GM12878 (cell line): ENCODE results near the gene DACH2. TPM values are rescaled to one million over a fixed set of nuclear protein-coding genes. Genes with fewer than 3 reads are reported as not detected.

Experiments used
- ATAC-seq: fragments of 200-7000 bp; cut with Tn5 transposase; 3 replicates; pipeline ENCODE4 v1.9.1; 2020; ENCODE audit warnings: mild to moderate bottlenecking, moderate library complexity
- BruUV-seq: library from RNA; stranded (reverse); fragments of 400-500 nt; replicated peaks from 2 replicates; lab custom pipeline; 2021; lab: Mats Ljungman, UMichigan
- CTCF ChIA-PET: fragments of 300-600 bp; sonication (Branson Sonifier 250); formaldehyde crosslinking; extraction: SDS; loops from one replicate; lab custom pipeline; 2021; ENCODE audit warnings: inconsistent platforms; lab: Yijun Ruan, JAX
- POLR2A ChIA-PET: fragments of 350-600 bp; formaldehyde crosslinking; extraction: SDS; loops from one replicate; lab custom pipeline; 2021; ENCODE audit warnings: inconsistent platforms; lab: Charles Lee
- RAD21 ChIA-PET: fragments of 300-600 bp; sonication (Branson Sonifier 250); formaldehyde crosslinking; loops from one replicate; lab custom pipeline; 2023; ENCODE audit warnings: antibody characterized with exemption; ENCODE audit not compliant: unreplicated experiment; lab: Charles Lee
- SMC1A ChIA-PET: fragments of 300-600 bp; sonication (Branson Sonifier 250); formaldehyde crosslinking; loops from one replicate; lab custom pipeline; 2023; ENCODE audit not compliant: unreplicated experiment, uncharacterized antibody; lab: Charles Lee
- DNase-seq: peaks from one replicate; pipeline ENCODE4 v3.0.0-alpha.2; 2011; ENCODE audit warnings: low read depth, low spot score
- FAIRE-seq: peaks from 3 replicates; lab custom pipeline; 2011; peaks lifted over from hg19 to GRCh38; lab: Jason Lieb, UNC
- H2AFZ ChIP-seq: 2 replicates; pipeline ENCODE4 v1.6.0; 2011; ENCODE audit warnings: low read depth, low read length, control low read depth; ENCODE audit not compliant: control insufficient read depth
- H3K27ac ChIP-seq: 2 replicates; pipeline ENCODE4 v1.5.1; 2011; ENCODE audit warnings: control low read depth; ENCODE audit not compliant: control insufficient read depth, insufficient read depth
- H3K27me3 ChIP-seq, 2 experiments: replicated peaks in 1 of 2; 2 replicates each; pipeline versions ENCODE4 v1.6.0 to v1.6.1; 2011; ENCODE audit warnings: low read length in 1 of 2; ENCODE audit not compliant: control insufficient read depth in 2 of 2, insufficient read depth in 2 of 2
- H3K36me3 ChIP-seq, 2 experiments: 2 replicates each; pipeline ENCODE4 v1.5.1; 2011; ENCODE audit warnings: low read length in 1 of 2; ENCODE audit not compliant: control insufficient read depth in 2 of 2, insufficient read depth in 2 of 2
- H3K4me1 ChIP-seq: 2 replicates; pipeline ENCODE4 v1.6.1; 2011; ENCODE audit warnings: mild to moderate bottlenecking, low read length, moderate library complexity, mixed read lengths; ENCODE audit not compliant: control insufficient read depth, insufficient read depth
- H3K4me2 ChIP-seq: 2 replicates; pipeline ENCODE4 v1.6.0; 2011; ENCODE audit warnings: control low read depth; ENCODE audit not compliant: control insufficient read depth, insufficient read depth
- H3K4me3 ChIP-seq: fragments of 200-600 bp; sonication (generic); 2 replicates; pipeline ENCODE4 v1.5.1; 2016
- H3K79me2 ChIP-seq: 2 replicates; pipeline ENCODE4 v1.6.0; 2011; ENCODE audit warnings: low read length; ENCODE audit not compliant: control insufficient read depth, insufficient read depth
- H3K9ac ChIP-seq: 2 replicates; pipeline ENCODE4 v1.8.0; 2011; ENCODE audit warnings: low read length, control low read depth, mixed read lengths; ENCODE audit not compliant: control insufficient read depth, insufficient read depth
- H3K9me3 ChIP-seq: replicated peaks from 3 replicates; pipeline ENCODE4 v1.5.1; 2011; ENCODE audit warnings: mild to moderate bottlenecking, low read length; ENCODE audit not compliant: control insufficient read depth, insufficient read depth
- H4K20me1 ChIP-seq: 2 replicates; pipeline ENCODE4 v1.6.0; 2011; ENCODE audit not compliant: control insufficient read depth, insufficient read depth
- BHLHE40 ChIP-seq, 2 experiments: fragments of 450-650 bp in 1 of 2; IDR thresholded peaks; 2 replicates each; pipeline ENCODE4 v1.6.1; 2011 to 2017; ENCODE audit warnings: low read depth in 2 of 2, borderline replicate concordance in 1 of 2, improper control_type of control experiment in 1 of 2, low read length in 1 of 2, mild to moderate bottlenecking in 1 of 2
- MTA3 ChIP-seq: IDR thresholded peaks from 2 replicates; pipeline ENCODE4 v1.6.1; 2012; ENCODE audit warnings: low read length, inconsistent platforms, borderline replicate concordance
- NBN ChIP-seq: fragments of 450-650 bp; IDR thresholded peaks from 2 replicates; pipeline ENCODE4 v1.6.1; 2016
- SMARCA5 ChIP-seq: fragments of 450-650 bp; IDR thresholded peaks from 2 replicates; pipeline ENCODE4 v1.6.1; 2017; ENCODE audit warnings: mild to moderate bottlenecking
- SPI1 ChIP-seq: IDR thresholded peaks from 2 replicates; pipeline ENCODE4 v1.6.1; 2011; ENCODE audit warnings: low read depth, mild to moderate bottlenecking, low read length, moderate library complexity, borderline replicate concordance; ENCODE audit not compliant: insufficient read depth
- STAT1 ChIP-seq: fragments of 450-650 bp; conservative IDR thresholded peaks from 2 replicates; pipeline ENCODE4 v1.6.1; 2014; ENCODE audit warnings: antibody characterized with exemption, mild to moderate bottlenecking
- YBX1 ChIP-seq: fragments of 450-650 bp; IDR thresholded peaks from 2 replicates; pipeline ENCODE4 v1.6.1; 2016; ENCODE audit warnings: antibody characterized with exemption
- ZNF217 ChIP-seq: fragments of 450-650 bp; IDR thresholded peaks from 2 replicates; pipeline ENCODE4 v1.6.1; 2017; ENCODE audit warnings: antibody characterized with exemption, mild to moderate bottlenecking
- ZNF274 ChIP-seq: IDR thresholded peaks from one replicate; pipeline ENCODE4 v1.8.0; 2011; ENCODE audit not compliant: insufficient read length, insufficient read depth
- ZNF622 ChIP-seq: fragments of 450-650 bp; IDR thresholded peaks from 2 replicates; pipeline ENCODE4 v1.6.1; 2017; ENCODE audit warnings: mild to moderate bottlenecking, inconsistent platforms
- WGBS: methylation state at CpG from one replicate; pipeline ENCODE4 v1.1.6; 2016; ENCODE audit warnings: low lambda C conversion rate; ENCODE audit not compliant: insufficient replicate concordance, insufficient coverage; ENCODE audit errors: missing lambda C conversion rate; 5-methylcytosine and 5-hydroxymethylcytosine counted together
- in situ Hi-C: fragments of 300-500 bp; cut with MboI; formaldehyde crosslinking; loops from 9 replicates; pipeline ENCODE4 v1.14.3; 2018; ENCODE audit warnings: mixed read lengths
- intact Hi-C: fragments of 100-400 bp; cut with micrococcal nuclease; formaldehyde crosslinking; loops from one replicate; pipeline ENCODE4 v1.14.2; 2022; ENCODE audit not compliant: unreplicated experiment
- polyA plus RNA-seq, 11 experiments: library from polyadenylated mRNA; depleted of rRNA in 4 of 11; unstranded in 6 of 11; stranded (reverse) in 5 of 11; fragments of >200 nt; fragmentation: Nextera tagmentation in 4 of 11; fragmentation: Illumina TruSeq in 1 of 11; extraction: Ambion mirVana in 4 of 11; extraction: Trizol in 1 of 11; gene quantifications; 1 replicate in 1 of 11; 2 replicates in 10 of 11; pipeline versions ENCODE4 v1.2.1 to v1.2.3, GENCODE V29; 2011 to 2016; ENCODE audit warnings: inconsistent platforms in 2 of 11, missing spikeins in 2 of 11, low read depth in 1 of 11
- total RNA-seq, 4 experiments: library from RNA; depleted of rRNA in 3 of 4; stranded (reverse); fragments of >200 nt in 3 of 4; fragmentation: Illumina TruSeq in 1 of 4; extraction: Trizol in 1 of 4; gene quantifications; 2 replicates each; pipeline versions ENCODE4 v1.2.1 to v1.2.3, GENCODE V29; 2013 to 2021
- TF ChIP-seq, protein P1 (sequence below), 3 experiments: IDR thresholded peaks in 2 of 3; conservative IDR thresholded peaks in 1 of 3; 2 replicates each; pipeline ENCODE4 v1.5.1; 2011; ENCODE audit warnings: low read depth in 3 of 3, low read length in 3 of 3, mild to moderate bottlenecking in 3 of 3, control low read depth in 2 of 3, moderate library complexity in 2 of 3, inconsistent platforms in 1 of 3, mixed read lengths in 1 of 3; ENCODE audit not compliant: control insufficient read depth in 2 of 3, insufficient read depth in 1 of 3; ENCODE audit errors: extremely low read depth in 1 of 3
- TF ChIP-seq, protein P2 (sequence below): fragments of 450-650 bp; IDR thresholded peaks from 2 replicates; pipeline ENCODE4 v1.6.1; 2017; ENCODE audit warnings: antibody characterized with exemption, mild to moderate bottlenecking, moderate library complexity
- TF ChIP-seq, protein P3 (sequence below): fragments of 450-650 bp; IDR thresholded peaks from 2 replicates; pipeline ENCODE4 v1.6.1; 2017; ENCODE audit warnings: mild to moderate bottlenecking, low read depth, inconsistent platforms; ENCODE audit not compliant: poor library complexity, severe bottlenecking

DACH2 gene
- total and polyA plus RNA-seq, 10 of the 15 experiments (the other 5 are each of a cell fraction or from before 2014, with no cell fraction given) = 0.03 to 0.19 (median 0.07) TPM; not detected in 6

GRCh38 chrX:86148594-86148993 lies 343 bp downstream of the DACH2 start:
- FAIRE-seq = no peak
- POLR2A ChIA-PET = no interaction called here
- Histone ChIP-seq H3K9ac (no peak overlapping the region), H2AFZ (no peak overlapping the region), H3K9me3 (no peaks in the 10 kb centered on the region), H3K4me3 (no peak overlapping the region), H3K79me2 (no peaks in the 10 kb centered on the region), H3K27me3 (no peaks in the 10 kb centered on the region), H3K4me2 (no peak overlapping the region)
- CTCF ChIA-PET = no interaction called here
- SMC1A ChIA-PET = no interaction called here
- BruUV-seq = no TSS peak
- 48% methylated on average over 23 of the region's 23 CpGs for WGBS
- RAD21 ChIA-PET = no interaction called here
- no peak for DNase-seq
- in situ Hi-C loops = no loop called here
- TF ChIP-seq ZNF217 = no peak
- TF ChIP-seq SMARCA5 = no peak
- no peak for TF ChIP-seq STAT1
- TF ChIP-seq YBX1 = no peak
- no peak for TF ChIP-seq BHLHE40 (IDR thresholded peaks at IDR 0.05; ENCODE audit: borderline replicate concordance in 1 of 2, low read depth in 2 of 2, low read length in 1 of 2)
- TF ChIP-seq, protein P1, sequence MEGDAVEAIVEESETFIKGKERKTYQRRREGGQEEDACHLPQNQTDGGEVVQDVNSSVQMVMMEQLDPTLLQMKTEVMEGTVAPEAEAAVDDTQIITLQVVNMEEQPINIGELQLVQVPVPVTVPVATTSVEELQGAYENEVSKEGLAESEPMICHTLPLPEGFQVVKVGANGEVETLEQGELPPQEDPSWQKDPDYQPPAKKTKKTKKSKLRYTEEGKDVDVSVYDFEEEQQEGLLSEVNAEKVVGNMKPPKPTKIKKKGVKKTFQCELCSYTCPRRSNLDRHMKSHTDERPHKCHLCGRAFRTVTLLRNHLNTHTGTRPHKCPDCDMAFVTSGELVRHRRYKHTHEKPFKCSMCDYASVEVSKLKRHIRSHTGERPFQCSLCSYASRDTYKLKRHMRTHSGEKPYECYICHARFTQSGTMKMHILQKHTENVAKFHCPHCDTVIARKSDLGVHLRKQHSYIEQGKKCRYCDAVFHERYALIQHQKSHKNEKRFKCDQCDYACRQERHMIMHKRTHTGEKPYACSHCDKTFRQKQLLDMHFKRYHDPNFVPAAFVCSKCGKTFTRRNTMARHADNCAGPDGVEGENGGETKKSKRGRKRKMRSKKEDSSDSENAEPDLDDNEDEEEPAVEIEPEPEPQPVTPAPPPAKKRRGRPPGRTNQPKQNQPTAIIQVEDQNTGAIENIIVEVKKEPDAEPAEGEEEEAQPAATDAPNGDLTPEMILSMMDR (IDR thresholded peaks at IDR 0.05 in 2 of 3, conservative IDR thresholded peaks at IDR 0.05 in 1 of 3; ENCODE audit: control insufficient read depth in 2 of 3, extremely low read depth in 1 of 3, insufficient read depth in 1 of 3, low read depth in 3 of 3, low read length in 3 of 3) = no peak
- TF ChIP-seq NBN = no peak
- TF ChIP-seq SPI1 = no peak
- TF ChIP-seq ZNF622 = no peak
- no peak for TF ChIP-seq ZNF274
- TF ChIP-seq MTA3 = no peak
- TF ChIP-seq, protein P2, sequence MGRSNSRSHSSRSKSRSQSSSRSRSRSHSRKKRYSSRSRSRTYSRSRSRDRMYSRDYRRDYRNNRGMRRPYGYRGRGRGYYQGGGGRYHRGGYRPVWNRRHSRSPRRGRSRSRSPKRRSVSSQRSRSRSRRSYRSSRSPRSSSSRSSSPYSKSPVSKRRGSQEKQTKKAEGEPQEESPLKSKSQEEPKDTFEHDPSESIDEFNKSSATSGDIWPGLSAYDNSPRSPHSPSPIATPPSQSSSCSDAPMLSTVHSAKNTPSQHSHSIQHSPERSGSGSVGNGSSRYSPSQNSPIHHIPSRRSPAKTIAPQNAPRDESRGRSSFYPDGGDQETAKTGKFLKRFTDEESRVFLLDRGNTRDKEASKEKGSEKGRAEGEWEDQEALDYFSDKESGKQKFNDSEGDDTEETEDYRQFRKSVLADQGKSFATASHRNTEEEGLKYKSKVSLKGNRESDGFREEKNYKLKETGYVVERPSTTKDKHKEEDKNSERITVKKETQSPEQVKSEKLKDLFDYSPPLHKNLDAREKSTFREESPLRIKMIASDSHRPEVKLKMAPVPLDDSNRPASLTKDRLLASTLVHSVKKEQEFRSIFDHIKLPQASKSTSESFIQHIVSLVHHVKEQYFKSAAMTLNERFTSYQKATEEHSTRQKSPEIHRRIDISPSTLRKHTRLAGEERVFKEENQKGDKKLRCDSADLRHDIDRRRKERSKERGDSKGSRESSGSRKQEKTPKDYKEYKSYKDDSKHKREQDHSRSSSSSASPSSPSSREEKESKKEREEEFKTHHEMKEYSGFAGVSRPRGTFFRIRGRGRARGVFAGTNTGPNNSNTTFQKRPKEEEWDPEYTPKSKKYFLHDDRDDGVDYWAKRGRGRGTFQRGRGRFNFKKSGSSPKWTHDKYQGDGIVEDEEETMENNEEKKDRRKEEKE = no peak
- TF ChIP-seq, protein P3, sequence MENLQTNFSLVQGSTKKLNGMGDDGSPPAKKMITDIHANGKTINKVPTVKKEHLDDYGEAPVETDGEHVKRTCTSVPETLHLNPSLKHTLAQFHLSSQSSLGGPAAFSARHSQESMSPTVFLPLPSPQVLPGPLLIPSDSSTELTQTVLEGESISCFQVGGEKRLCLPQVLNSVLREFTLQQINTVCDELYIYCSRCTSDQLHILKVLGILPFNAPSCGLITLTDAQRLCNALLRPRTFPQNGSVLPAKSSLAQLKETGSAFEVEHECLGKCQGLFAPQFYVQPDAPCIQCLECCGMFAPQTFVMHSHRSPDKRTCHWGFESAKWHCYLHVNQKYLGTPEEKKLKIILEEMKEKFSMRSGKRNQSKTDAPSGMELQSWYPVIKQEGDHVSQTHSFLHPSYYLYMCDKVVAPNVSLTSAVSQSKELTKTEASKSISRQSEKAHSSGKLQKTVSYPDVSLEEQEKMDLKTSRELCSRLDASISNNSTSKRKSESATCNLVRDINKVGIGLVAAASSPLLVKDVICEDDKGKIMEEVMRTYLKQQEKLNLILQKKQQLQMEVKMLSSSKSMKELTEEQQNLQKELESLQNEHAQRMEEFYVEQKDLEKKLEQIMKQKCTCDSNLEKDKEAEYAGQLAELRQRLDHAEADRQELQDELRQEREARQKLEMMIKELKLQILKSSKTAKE = no peak
- TF ChIP-seq, all 136 proteins: peak for 0
- H3K27ac ChIP-seq = no peak overlapping the region
- intact Hi-C loops = no loop called here
- no peaks in the 10 kb centered on the region for H4K20me1 ChIP-seq
- no peak for ATAC-seq
- no peaks in the 10 kb centered on the region for H3K36me3 ChIP-seq
- H3K4me1 ChIP-seq = no peaks in the 10 kb centered on the region
